Measurements from ENCODE around the gene TNXB.
"Not testable (repeated sequence)": the region's sequence is repeated elsewhere in the genome, so short reads cannot be mapped to it uniquely, and the experiment has no call there.

DNA sequence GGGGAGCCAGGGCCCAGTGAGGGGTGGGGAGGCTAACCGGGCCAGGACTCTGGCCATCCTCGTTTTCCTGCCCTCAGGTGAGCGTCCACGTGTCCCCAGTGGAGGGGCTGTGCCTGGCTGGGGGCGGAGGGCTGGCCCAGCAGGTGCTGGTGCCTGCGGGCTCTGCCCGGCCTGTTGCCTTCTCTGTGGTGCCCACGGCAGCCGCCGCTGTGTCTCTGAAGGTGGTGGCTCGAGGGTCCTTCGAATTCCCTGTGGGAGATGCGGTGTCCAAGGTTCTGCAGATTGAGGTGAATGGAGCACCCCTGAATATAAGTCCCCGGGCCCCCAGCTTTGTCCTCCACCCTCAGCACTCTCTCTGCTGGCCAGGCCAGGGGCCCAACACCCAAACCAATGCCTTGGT lies 114.7 kb downstream of the TNXB start:
- TF ChIP-seq, protein P1, sequence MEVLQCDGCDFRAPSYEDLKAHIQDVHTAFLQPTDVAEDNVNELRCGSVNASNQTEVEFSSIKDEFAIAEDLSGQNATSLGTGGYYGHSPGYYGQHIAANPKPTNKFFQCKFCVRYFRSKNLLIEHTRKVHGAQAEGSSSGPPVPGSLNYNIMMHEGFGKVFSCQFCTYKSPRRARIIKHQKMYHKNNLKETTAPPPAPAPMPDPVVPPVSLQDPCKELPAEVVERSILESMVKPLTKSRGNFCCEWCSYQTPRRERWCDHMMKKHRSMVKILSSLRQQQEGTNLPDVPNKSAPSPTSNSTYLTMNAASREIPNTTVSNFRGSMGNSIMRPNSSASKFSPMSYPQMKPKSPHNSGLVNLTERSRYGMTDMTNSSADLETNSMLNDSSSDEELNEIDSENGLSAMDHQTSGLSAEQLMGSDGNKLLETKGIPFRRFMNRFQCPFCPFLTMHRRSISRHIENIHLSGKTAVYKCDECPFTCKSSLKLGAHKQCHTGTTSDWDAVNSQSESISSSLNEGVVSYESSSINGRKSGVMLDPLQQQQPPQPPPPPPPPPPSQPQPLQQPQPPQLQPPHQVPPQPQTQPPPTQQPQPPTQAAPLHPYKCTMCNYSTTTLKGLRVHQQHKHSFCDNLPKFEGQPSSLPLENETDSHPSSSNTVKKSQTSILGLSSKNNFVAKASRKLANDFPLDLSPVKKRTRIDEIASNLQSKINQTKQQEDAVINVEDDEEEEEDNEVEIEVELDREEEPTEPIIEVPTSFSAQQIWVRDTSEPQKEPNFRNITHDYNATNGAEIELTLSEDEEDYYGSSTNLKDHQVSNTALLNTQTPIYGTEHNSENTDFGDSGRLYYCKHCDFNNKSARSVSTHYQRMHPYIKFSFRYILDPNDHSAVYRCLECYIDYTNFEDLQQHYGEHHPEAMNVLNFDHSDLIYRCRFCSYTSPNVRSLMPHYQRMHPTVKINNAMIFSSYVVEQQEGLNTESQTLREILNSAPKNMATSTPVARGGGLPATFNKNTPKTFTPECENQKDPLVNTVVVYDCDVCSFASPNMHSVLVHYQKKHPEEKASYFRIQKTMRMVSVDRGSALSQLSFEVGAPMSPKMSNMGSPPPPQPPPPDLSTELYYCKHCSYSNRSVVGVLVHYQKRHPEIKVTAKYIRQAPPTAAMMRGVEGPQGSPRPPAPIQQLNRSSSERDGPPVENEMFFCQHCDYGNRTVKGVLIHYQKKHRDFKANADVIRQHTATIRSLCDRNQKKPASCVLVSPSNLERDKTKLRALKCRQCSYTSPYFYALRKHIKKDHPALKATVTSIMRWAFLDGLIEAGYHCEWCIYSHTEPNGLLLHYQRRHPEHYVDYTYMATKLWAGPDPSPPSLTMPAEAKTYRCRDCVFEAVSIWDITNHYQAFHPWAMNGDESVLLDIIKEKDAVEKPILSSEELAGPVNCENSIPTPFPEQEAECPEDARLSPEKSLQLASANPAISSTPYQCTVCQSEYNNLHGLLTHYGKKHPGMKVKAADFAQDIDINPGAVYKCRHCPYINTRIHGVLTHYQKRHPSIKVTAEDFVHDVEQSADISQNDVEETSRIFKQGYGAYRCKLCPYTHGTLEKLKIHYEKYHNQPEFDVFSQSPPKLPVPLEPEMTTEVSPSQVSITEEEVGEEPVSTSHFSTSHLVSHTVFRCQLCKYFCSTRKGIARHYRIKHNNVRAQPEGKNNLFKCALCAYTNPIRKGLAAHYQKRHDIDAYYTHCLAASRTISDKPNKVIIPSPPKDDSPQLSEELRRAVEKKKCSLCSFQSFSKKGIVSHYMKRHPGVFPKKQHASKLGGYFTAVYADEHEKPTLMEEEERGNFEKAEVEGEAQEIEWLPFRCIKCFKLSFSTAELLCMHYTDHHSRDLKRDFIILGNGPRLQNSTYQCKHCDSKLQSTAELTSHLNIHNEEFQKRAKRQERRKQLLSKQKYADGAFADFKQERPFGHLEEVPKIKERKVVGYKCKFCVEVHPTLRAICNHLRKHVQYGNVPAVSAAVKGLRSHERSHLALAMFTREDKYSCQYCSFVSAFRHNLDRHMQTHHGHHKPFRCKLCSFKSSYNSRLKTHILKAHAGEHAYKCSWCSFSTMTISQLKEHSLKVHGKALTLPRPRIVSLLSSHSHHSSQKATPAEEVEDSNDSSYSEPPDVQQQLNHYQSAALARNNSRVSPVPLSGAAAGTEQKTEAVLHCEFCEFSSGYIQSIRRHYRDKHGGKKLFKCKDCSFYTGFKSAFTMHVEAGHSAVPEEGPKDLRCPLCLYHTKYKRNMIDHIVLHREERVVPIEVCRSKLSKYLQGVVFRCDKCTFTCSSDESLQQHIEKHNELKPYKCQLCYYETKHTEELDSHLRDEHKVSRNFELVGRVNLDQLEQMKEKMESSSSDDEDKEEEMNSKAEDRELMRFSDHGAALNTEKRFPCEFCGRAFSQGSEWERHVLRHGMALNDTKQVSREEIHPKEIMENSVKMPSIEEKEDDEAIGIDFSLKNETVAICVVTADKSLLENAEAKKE (CRISPR knock-in tag; IDR thresholded peaks at IDR 0.05): not testable (repeated sequence)
- TF ChIP-seq, protein P2, sequence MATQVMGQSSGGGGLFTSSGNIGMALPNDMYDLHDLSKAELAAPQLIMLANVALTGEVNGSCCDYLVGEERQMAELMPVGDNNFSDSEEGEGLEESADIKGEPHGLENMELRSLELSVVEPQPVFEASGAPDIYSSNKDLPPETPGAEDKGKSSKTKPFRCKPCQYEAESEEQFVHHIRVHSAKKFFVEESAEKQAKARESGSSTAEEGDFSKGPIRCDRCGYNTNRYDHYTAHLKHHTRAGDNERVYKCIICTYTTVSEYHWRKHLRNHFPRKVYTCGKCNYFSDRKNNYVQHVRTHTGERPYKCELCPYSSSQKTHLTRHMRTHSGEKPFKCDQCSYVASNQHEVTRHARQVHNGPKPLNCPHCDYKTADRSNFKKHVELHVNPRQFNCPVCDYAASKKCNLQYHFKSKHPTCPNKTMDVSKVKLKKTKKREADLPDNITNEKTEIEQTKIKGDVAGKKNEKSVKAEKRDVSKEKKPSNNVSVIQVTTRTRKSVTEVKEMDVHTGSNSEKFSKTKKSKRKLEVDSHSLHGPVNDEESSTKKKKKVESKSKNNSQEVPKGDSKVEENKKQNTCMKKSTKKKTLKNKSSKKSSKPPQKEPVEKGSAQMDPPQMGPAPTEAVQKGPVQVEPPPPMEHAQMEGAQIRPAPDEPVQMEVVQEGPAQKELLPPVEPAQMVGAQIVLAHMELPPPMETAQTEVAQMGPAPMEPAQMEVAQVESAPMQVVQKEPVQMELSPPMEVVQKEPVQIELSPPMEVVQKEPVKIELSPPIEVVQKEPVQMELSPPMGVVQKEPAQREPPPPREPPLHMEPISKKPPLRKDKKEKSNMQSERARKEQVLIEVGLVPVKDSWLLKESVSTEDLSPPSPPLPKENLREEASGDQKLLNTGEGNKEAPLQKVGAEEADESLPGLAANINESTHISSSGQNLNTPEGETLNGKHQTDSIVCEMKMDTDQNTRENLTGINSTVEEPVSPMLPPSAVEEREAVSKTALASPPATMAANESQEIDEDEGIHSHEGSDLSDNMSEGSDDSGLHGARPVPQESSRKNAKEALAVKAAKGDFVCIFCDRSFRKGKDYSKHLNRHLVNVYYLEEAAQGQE (IDR thresholded peaks at IDR 0.05; ENCODE audit: unreplicated experiment): not testable (repeated sequence)
- TF ChIP-seq, protein P3, sequence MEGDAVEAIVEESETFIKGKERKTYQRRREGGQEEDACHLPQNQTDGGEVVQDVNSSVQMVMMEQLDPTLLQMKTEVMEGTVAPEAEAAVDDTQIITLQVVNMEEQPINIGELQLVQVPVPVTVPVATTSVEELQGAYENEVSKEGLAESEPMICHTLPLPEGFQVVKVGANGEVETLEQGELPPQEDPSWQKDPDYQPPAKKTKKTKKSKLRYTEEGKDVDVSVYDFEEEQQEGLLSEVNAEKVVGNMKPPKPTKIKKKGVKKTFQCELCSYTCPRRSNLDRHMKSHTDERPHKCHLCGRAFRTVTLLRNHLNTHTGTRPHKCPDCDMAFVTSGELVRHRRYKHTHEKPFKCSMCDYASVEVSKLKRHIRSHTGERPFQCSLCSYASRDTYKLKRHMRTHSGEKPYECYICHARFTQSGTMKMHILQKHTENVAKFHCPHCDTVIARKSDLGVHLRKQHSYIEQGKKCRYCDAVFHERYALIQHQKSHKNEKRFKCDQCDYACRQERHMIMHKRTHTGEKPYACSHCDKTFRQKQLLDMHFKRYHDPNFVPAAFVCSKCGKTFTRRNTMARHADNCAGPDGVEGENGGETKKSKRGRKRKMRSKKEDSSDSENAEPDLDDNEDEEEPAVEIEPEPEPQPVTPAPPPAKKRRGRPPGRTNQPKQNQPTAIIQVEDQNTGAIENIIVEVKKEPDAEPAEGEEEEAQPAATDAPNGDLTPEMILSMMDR (conservative IDR thresholded peaks at IDR 0.05; ENCODE audit: low read depth in 2 of 2): not testable (repeated sequence)
- TF ChIP-seq EZH2 (IDR thresholded peaks at IDR 0.05; ENCODE audit: low read depth, unreplicated experiment); CREB1 (CRISPR knock-in tag; IDR thresholded peaks at IDR 0.05; ENCODE audit: low read depth); POLR2AphosphoS5 (IDR thresholded peaks at IDR 0.05; ENCODE audit: low read depth); EZH2phosphoT487 (IDR thresholded peaks at IDR 0.05; ENCODE audit: unreplicated experiment): not testable (repeated sequence)
